Fibroblast of skin of back (primary cell): ENCODE measurements around the gene SAGE1. TPM values are rescaled to one million over a fixed set of nuclear protein-coding genes. Genes with fewer than 3 reads are reported as not detected.
"Not testable (repeated sequence)": the region's sequence is repeated elsewhere in the genome, so short reads cannot be mapped to it uniquely, and the experiment has no call there.

ENCODE experiments used
- DNase-seq: peaks from one replicate; pipeline ENCODE4 v3.0.0-alpha.2; 2013
- polyA plus RNA-seq, 2 experiments: library from polyadenylated mRNA; unstranded; fragments of 120-200 nt; gene quantifications; one replicate each; pipeline ENCODE4 v1.2.1, GENCODE V29; 2013; ENCODE audit not compliant: insufficient read length in 2 of 2

The SAGE1 gene, protein sequence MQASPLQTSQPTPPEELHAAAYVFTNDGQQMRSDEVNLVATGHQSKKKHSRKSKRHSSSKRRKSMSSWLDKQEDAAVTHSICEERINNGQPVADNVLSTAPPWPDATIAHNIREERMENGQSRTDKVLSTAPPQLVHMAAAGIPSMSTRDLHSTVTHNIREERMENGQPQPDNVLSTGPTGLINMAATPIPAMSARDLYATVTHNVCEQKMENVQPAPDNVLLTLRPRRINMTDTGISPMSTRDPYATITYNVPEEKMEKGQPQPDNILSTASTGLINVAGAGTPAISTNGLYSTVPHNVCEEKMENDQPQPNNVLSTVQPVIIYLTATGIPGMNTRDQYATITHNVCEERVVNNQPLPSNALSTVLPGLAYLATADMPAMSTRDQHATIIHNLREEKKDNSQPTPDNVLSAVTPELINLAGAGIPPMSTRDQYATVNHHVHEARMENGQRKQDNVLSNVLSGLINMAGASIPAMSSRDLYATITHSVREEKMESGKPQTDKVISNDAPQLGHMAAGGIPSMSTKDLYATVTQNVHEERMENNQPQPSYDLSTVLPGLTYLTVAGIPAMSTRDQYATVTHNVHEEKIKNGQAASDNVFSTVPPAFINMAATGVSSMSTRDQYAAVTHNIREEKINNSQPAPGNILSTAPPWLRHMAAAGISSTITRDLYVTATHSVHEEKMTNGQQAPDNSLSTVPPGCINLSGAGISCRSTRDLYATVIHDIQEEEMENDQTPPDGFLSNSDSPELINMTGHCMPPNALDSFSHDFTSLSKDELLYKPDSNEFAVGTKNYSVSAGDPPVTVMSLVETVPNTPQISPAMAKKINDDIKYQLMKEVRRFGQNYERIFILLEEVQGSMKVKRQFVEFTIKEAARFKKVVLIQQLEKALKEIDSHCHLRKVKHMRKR
- not detected for polyA plus RNA-seq (2013, experiment 1 of 2; ENCODE audit: insufficient read length)
- polyA plus RNA-seq (2013, experiment 2 of 2; ENCODE audit: insufficient read length), result not detected

DNA sequence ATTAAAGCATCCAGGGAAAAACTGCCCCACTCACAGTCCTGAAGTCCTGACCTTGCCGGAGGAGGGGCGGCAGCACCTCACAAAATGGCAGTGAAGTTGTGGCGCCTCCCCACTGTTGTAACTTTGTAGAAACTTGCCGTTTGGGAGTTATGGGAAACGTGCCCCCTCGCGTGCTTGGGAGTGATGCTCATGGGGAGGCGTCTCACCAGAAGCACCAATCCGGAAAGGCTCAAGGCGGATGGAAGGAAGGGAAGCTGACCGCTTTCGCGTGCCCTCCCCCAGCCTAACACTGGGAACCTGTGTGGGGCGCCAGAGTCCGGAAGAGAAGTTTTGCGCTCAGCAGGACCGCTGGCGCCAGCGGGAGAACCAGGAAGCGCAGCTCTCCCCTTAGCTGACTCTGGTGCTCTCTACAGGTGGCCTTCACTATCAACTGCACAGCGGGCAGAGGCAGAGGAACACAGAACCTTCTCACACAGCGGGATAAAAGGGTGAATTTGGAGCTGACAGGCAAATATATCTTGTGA lies at the start of gene SAGE1, which contains the start of gene CT45A10:
Gene SAGE1, plus strand, starts transcription at position 423 of the 524 bp plus-strand sequence. CDS start 2,527 bp downstream, outside the sequence.
Gene CT45A10, minus strand, starts transcription at position 151 of the 524 bp plus-strand sequence. CDS start 8,100 bp downstream, outside the sequence.
- no peak for DNase-seq

- not testable (repeated sequence) for DNase-seq
Measured at GRCh38 chrX:135854438-135854837, 39.1 kb upstream of the SAGE1 start, which contains the start of gene CT45A8. Gene CT45A8, minus strand, starts transcription at chrX:135854538. Its CDS starts 3,755 bp downstream, at chrX:135850783.

- DNase-seq, result not testable (repeated sequence)
Measured at GRCh38 chrX:135871712-135872111, 21.8 kb upstream of the SAGE1 start, which contains the start of gene CT45A9. Gene CT45A9, minus strand, starts transcription at chrX:135871812. Its CDS starts 3,751 bp downstream, at chrX:135868061.

DNA sequence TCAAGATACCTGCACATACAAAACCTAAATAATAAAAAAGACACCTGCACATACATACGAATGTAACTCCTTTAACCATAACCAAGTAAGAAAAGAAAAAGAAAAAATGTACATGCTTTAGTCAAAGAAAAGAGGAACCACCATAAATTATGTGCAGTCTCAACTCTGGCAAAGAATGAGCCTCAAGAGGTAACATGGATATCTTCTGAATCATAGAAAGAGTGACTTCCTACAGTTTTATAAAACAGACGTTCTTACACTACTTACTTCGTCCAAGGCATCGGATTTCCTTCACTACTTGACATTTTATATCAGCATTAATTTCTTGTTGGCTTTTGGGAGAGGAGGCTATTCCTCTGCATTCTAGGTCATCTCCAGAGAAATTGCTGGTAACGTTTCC lies 10.8 kb upstream of the SAGE1 start:
- DNase-seq, result not testable (repeated sequence)

GRCh38 chrX:135888230-135888629 lies 5.3 kb upstream of the SAGE1 start:
- not testable (repeated sequence) for DNase-seq

- DNase-seq, result not testable (repeated sequence)
Measured at GRCh38 chrX:135888976-135889375, 4.5 kb upstream of the SAGE1 start.

- DNase-seq, result no peak
Measured at GRCh38 chrX:135890087-135890585, 3.4 kb upstream of the SAGE1 start.

GRCh38 chrX:135892781-135893180 lies 735 bp upstream of the SAGE1 start:
- no peak for DNase-seq

GRCh38 chrX:135910251-135910650 lies 16.7 kb downstream of the SAGE1 start:
- DNase-seq, result no peak

- DNase-seq, result no peak
Measured at GRCh38 chrX:135914404-135914803, 20.9 kb downstream of the SAGE1 start.

DNA sequence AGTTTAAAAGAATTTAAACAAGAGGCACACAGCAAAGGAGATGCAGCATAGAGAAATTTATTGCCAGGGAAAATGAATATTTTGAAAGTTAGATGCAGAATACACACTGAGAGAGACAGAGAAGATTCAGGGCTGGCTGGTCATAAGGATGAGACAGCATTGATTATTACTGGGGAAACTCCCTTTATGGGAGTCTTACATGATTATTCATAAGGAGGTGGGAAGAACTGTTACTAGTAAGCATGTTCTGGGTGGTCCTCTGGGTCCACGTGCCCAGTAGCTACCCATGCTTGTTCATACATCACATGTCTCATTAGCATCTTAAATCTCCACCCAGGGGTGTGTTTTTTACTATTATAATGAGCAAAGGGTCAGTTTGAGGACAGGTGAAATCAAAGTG lies 27.0 kb downstream of the SAGE1 start:
- DNase-seq, result not testable (repeated sequence)

- no peak for DNase-seq
Measured at GRCh38 chrX:135923353-135923752, 29.8 kb downstream of the SAGE1 start.

GRCh38 chrX:135927897-135928296 lies 34.4 kb downstream of the SAGE1 start:
- no peak for DNase-seq

DNA sequence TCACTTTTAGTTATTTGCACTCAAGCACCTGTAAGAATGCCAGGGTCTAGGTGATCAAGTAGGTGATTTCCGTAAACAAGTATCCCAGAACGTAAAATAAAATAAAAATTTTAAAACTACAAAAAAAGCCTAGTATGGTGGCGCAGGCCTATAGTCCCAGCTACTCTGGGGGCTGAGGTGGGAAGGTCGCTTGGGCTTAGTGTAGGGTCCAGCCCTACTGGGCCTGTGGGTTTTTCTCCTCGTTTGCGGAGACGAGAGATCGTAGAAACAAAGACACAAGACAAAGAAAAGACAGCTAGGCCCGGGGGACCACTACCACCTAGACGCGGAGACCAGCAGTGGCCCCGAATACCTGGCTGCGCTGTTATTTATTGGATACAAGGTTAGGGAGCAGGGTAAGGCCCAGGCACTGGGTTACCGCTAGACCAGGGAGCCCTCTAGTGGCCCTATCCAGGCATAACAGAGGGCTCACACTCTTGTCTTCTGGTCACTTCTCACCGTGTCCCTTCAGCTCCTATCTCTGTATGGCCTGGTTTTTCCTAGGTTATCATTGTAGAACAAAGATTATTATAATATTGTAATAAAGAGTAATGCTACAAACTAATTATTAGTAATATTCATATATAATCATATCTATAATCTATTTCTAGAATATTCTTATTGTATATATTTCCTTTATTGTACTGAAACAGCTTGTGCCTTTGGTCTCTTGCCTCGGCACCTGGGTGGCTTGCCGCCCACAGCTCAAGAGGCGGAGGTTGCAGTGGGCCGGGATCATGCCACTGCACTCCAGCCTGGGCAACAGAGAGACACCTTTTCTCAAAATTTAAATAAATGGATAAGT lies 38.4 kb downstream of the SAGE1 start:
- peak; percentile 4 for DNase-seq

GRCh38 chrX:135944486-135944885 lies 51.0 kb downstream of the SAGE1 start:
- no peak for DNase-seq

DNA sequence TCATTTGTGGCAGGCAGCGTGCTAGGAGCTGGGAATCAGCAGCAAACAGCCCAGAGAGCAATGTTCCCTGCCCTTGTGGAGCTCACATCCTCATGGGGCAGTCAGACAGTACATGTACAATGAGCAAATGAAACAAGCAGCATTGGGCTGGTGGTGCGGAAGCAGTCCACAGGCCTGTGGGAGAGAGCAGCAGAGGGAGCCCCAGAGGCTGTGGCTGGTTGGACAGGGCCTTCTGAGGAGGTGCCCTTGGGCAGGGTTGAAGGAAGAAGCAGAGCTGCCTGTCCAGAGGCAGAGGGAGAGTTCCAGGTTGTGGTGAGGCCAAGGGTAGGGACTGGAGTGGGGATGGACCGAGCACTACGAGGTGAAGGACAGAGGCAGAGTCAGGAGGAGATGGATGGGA lies 57.8 kb downstream of the SAGE1 start:
- DNase-seq, result no peak
